Panc1 (cell line): ENCODE results near the gene PROKR1. TPM values are rescaled to one million over a fixed set of nuclear protein-coding genes. Genes with fewer than 3 reads are reported as not detected.

Source experiments
- ATAC-seq: fragments of 200-7000 bp; cut with Tn5 transposase; 2 replicates; pipeline ENCODE4 v1.9.1; 2020; ENCODE audit warnings: mild to moderate bottlenecking, moderate library complexity
- BruUV-seq: library from RNA; stranded (reverse); fragments of 400-500 nt; replicated peaks from 2 replicates; lab custom pipeline; 2021; lab: Mats Ljungman, UMichigan
- CTCF ChIA-PET: fragments of 300-600 bp; sonication (Branson Sonifier 250); formaldehyde crosslinking; loops from one replicate; lab custom pipeline; 2022; ENCODE audit warnings: antibody characterized with exemption; lab: Charles Lee
- POLR2A ChIA-PET: fragments of 300-600 bp; sonication (Branson Sonifier 250); formaldehyde crosslinking; loops from one replicate; lab custom pipeline; 2022; ENCODE audit warnings: antibody characterized with exemption; lab: Charles Lee
- DNase-seq: peaks from one replicate; pipeline ENCODE4 v3.0.0-alpha.2; 2010; ENCODE audit warnings: low read depth, low spot score
- H3K27ac ChIP-seq: 2 replicates; pipeline ENCODE4 v1.5.1; 2011; ENCODE audit warnings: mild to moderate bottlenecking, low read length, inconsistent platforms
- H3K27me3 ChIP-seq: fragments of 200-500 bp; sonication (Bioruptor generic); 2 replicates; pipeline ENCODE4 v1.6.0; 2014; ENCODE audit warnings: low read length, inconsistent platforms; ENCODE audit not compliant: control insufficient read depth, insufficient read depth
- H3K36me3 ChIP-seq: fragments of 200-500 bp; sonication (Bioruptor generic); 2 replicates; pipeline ENCODE4 v1.5.1; 2014; ENCODE audit warnings: inconsistent platforms, mild to moderate bottlenecking, low read length, moderate library complexity; ENCODE audit not compliant: control insufficient read depth, insufficient read depth
- H3K4me1 ChIP-seq: 2 replicates; pipeline ENCODE4 v1.5.1; 2011; ENCODE audit warnings: inconsistent platforms, mild to moderate bottlenecking, low read length, moderate library complexity; ENCODE audit not compliant: control insufficient read depth, insufficient read depth
- H3K4me3 ChIP-seq, 2 experiments: 2 replicates each; pipeline ENCODE4 v1.5.1; 2011 to 2012; ENCODE audit warnings: low read depth in 2 of 2, low read length in 2 of 2, mild to moderate bottlenecking in 2 of 2, inconsistent platforms in 1 of 2, moderate library complexity in 1 of 2
- H3K9me3 ChIP-seq: fragments of 200-500 bp; sonication (Bioruptor generic); 2 replicates; pipeline ENCODE4 v1.5.1; 2014; ENCODE audit warnings: low read depth, mild to moderate bottlenecking, inconsistent platforms, low read length, moderate library complexity; ENCODE audit not compliant: control insufficient read depth, insufficient read depth
- POLR2AphosphoS5 ChIP-seq: IDR thresholded peaks from 2 replicates; pipeline ENCODE4 v1.6.1; 2012; ENCODE audit warnings: mild to moderate bottlenecking, low read depth, low read length, moderate library complexity
- SIN3A ChIP-seq: IDR thresholded peaks from 2 replicates; pipeline ENCODE4 v1.6.1; 2012; ENCODE audit warnings: low read depth, mild to moderate bottlenecking, low read length, moderate library complexity, borderline replicate concordance; ENCODE audit not compliant: insufficient read depth
- TCF7L2 ChIP-seq: IDR thresholded peaks from 2 replicates; pipeline ENCODE4 v1.6.1; 2011; ENCODE audit warnings: mild to moderate bottlenecking, low read depth, low read length, inconsistent platforms
- in situ Hi-C: cut with HindIII; loops from 2 replicates; pipeline ENCODE4 v1.10.0; 2016; ENCODE audit warnings: low sequenced_read_pairs, low pct_unique_long_range_greater_than_20kb
- intact Hi-C: fragments of 100-400 bp; cut with micrococcal nuclease; formaldehyde crosslinking; loops from one replicate; pipeline ENCODE4 v1.10.0; 2022; ENCODE audit not compliant: unreplicated experiment
- total RNA-seq: library from RNA; stranded (reverse); gene quantifications from one replicate; pipeline ENCODE4 v1.2.1, GENCODE V29; 2021; ENCODE audit not compliant: unreplicated experiment
- TF ChIP-seq, protein P1 (sequence below): fragments of 450-650 bp; IDR thresholded peaks from 2 replicates; pipeline ENCODE4 v1.5.1; 2017; ENCODE audit warnings: mild to moderate bottlenecking
- TF ChIP-seq, protein P2 (sequence below), 2 experiments: IDR thresholded peaks; 2 replicates each; pipeline ENCODE4 v1.6.1; 2011 to 2012; ENCODE audit warnings: low read depth in 2 of 2, control low read depth in 1 of 2, low read length in 1 of 2, mild to moderate bottlenecking in 1 of 2, moderate library complexity in 1 of 2; ENCODE audit not compliant: insufficient read depth in 1 of 2

PROKR1 gene
- total RNA-seq, 1 experiment from 2014 or later, result not detected

DNA sequence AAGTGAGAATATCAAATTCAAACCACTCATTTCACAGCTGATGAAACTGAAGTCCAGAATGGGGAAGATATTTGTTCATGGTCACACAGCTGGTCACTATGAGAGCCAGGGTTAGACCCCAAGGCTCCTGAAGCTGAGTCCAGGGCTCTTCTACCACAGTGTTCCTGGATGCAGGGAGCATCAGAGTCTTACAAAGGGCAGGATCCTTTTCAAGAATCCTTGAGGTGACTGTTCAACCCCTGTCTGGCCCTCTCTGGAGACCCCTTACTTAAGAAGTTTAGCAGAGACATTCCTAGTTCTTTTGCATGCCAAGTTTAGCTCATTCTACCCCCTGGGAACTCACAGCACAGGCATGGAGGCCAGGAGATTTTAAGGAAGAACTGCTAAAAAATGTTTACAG, 15.7 kb downstream of the PROKR1 start:
- intact Hi-C loops, result no loop called here
- peaks cover 20% of the 10 kb centered on the region for H3K27me3 ChIP-seq
- H3K4me3 ChIP-seq, result no peak overlapping the region
- CTCF ChIA-PET, result no interaction called here
- BruUV-seq, result no TSS peak
- in situ Hi-C loops, result no loop called here
- H3K36me3 ChIP-seq, result no peaks in the 10 kb centered on the region
- TF ChIP-seq TCF7L2 (no peak), POLR2AphosphoS5 (no peak), SIN3A (no peak)
- TF ChIP-seq, protein P1, sequence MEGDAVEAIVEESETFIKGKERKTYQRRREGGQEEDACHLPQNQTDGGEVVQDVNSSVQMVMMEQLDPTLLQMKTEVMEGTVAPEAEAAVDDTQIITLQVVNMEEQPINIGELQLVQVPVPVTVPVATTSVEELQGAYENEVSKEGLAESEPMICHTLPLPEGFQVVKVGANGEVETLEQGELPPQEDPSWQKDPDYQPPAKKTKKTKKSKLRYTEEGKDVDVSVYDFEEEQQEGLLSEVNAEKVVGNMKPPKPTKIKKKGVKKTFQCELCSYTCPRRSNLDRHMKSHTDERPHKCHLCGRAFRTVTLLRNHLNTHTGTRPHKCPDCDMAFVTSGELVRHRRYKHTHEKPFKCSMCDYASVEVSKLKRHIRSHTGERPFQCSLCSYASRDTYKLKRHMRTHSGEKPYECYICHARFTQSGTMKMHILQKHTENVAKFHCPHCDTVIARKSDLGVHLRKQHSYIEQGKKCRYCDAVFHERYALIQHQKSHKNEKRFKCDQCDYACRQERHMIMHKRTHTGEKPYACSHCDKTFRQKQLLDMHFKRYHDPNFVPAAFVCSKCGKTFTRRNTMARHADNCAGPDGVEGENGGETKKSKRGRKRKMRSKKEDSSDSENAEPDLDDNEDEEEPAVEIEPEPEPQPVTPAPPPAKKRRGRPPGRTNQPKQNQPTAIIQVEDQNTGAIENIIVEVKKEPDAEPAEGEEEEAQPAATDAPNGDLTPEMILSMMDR, result no peak
- TF ChIP-seq, protein P2, sequence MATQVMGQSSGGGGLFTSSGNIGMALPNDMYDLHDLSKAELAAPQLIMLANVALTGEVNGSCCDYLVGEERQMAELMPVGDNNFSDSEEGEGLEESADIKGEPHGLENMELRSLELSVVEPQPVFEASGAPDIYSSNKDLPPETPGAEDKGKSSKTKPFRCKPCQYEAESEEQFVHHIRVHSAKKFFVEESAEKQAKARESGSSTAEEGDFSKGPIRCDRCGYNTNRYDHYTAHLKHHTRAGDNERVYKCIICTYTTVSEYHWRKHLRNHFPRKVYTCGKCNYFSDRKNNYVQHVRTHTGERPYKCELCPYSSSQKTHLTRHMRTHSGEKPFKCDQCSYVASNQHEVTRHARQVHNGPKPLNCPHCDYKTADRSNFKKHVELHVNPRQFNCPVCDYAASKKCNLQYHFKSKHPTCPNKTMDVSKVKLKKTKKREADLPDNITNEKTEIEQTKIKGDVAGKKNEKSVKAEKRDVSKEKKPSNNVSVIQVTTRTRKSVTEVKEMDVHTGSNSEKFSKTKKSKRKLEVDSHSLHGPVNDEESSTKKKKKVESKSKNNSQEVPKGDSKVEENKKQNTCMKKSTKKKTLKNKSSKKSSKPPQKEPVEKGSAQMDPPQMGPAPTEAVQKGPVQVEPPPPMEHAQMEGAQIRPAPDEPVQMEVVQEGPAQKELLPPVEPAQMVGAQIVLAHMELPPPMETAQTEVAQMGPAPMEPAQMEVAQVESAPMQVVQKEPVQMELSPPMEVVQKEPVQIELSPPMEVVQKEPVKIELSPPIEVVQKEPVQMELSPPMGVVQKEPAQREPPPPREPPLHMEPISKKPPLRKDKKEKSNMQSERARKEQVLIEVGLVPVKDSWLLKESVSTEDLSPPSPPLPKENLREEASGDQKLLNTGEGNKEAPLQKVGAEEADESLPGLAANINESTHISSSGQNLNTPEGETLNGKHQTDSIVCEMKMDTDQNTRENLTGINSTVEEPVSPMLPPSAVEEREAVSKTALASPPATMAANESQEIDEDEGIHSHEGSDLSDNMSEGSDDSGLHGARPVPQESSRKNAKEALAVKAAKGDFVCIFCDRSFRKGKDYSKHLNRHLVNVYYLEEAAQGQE (IDR thresholded peaks at IDR 0.05; ENCODE audit: insufficient read depth in 1 of 2, low read depth in 2 of 2, low read length in 1 of 2), result no peak
- ATAC-seq (no peak), DNase-seq (no peak)
- no peak overlapping the region for H3K27ac ChIP-seq
- POLR2A ChIA-PET, result no interaction called here
- H3K4me1 ChIP-seq, result no peaks in the 10 kb centered on the region
- H3K9me3 ChIP-seq, result no peaks in the 10 kb centered on the region

DNA sequence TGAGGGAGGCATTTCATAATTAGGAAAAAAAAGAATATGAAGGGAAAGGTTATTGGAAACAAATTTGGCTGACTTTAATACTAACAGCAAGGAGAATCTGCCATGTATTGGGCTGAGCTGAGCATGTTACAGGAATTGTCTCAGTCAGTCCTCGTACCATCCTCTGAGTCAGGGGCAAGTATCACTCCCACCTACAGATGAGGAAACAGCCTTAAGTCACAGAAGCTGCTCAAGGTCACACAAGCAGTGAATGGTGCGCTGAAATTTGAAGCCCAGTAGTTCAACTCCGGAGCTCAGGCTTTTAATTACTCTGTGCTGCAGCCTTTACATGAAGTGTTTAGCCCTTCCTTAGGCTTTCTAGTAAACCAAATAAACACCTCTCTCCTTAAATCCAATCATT, 17.3 kb downstream of the PROKR1 start:
- H3K4me1 ChIP-seq, result no peaks in the 10 kb centered on the region
- no peak overlapping the region for H3K27ac ChIP-seq
- in situ Hi-C loops (no loop called here), intact Hi-C loops (no loop called here)
- CTCF ChIA-PET, result no interaction called here
- TF ChIP-seq TCF7L2 (no peak), SIN3A (no peak), POLR2AphosphoS5 (no peak)
- TF ChIP-seq, protein P1, result no peak
- TF ChIP-seq, protein P2 (IDR thresholded peaks at IDR 0.05; ENCODE audit: insufficient read depth in 1 of 2, low read depth in 2 of 2, low read length in 1 of 2), result no peak
- H3K9me3 ChIP-seq, result no peaks in the 10 kb centered on the region
- ATAC-seq (no peak), DNase-seq (no peak)
- POLR2A ChIA-PET, result no interaction called here
- H3K4me3 ChIP-seq, result no peak overlapping the region
- peaks cover 25% of the 10 kb centered on the region for H3K27me3 ChIP-seq
- no peaks in the 10 kb centered on the region for H3K36me3 ChIP-seq
- BruUV-seq, result no TSS peak
